B cell (primary cell): ENCODE results near the gene PRR23E.

ENCODE experiments used
- EZH2 ChIP-seq: IDR thresholded peaks from 2 replicates; pipeline ENCODE4 v1.6.1; 2012; ENCODE audit warnings: borderline replicate concordance, low read depth, mild to moderate bottlenecking, moderate library complexity, low read length; ENCODE audit not compliant: insufficient read depth, poor library complexity, severe bottlenecking
- TF ChIP-seq, protein P1 (sequence below): fragments of 200-600 bp; IDR thresholded peaks from one replicate; pipeline ENCODE4 v1.8.0; 2022; ENCODE audit warnings: antibody characterized with exemption, mild to moderate bottlenecking

DNA sequence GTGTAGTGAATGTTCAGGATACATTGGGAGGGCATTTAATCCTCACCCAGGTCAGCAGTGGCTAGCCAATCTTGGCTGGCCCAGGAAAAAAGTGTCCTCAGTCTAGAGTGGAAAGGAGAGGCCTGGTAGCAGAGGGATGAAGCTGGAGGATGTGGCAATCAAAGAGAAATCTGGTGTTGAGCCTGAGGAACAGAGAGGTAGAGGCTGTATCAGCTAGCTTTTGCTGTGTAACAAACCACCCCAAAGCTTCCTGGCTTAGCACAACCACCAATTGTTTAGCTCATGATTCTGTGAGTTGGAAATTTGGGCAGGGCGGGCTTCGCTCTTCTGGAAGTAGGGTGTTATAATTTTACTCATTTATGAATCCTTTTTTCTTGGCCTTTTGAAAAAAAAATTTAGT, 49.8 kb upstream of the PRR23E start:
- TF ChIP-seq, protein P1, sequence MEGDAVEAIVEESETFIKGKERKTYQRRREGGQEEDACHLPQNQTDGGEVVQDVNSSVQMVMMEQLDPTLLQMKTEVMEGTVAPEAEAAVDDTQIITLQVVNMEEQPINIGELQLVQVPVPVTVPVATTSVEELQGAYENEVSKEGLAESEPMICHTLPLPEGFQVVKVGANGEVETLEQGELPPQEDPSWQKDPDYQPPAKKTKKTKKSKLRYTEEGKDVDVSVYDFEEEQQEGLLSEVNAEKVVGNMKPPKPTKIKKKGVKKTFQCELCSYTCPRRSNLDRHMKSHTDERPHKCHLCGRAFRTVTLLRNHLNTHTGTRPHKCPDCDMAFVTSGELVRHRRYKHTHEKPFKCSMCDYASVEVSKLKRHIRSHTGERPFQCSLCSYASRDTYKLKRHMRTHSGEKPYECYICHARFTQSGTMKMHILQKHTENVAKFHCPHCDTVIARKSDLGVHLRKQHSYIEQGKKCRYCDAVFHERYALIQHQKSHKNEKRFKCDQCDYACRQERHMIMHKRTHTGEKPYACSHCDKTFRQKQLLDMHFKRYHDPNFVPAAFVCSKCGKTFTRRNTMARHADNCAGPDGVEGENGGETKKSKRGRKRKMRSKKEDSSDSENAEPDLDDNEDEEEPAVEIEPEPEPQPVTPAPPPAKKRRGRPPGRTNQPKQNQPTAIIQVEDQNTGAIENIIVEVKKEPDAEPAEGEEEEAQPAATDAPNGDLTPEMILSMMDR: no peak
- TF ChIP-seq EZH2: no peak
